Heart left ventricle (tissue), 13 donors: ENCODE results near the gene C16orf96.

ENCODE experiments used
- CTCF ChIP-seq, 12 donors: fragments of 200-600 bp; sonication (generic) in 4 of 12; IDR thresholded peaks; one replicate each; pipeline versions ENCODE4 v1.5.0 to v1.8.0; 2018 to 2022; ENCODE audit warnings: antibody characterized with exemption in 12 of 12, mild to moderate bottlenecking in 5 of 12
- POLR2A ChIP-seq, 2 donors: fragments of 450-650 bp; IDR thresholded peaks; one replicate each; pipeline ENCODE4 v1.6.1; 2017; ENCODE audit warnings: antibody characterized with exemption in 2 of 2, mild to moderate bottlenecking in 2 of 2, moderate library complexity in 2 of 2
- donor health status: ischemic (EF 13 %, LVEDD 7.1; RV severe dilation, severe dysfunction).
- donor health status: DM: no; HTN: yes; CAD: no.
- donor health status: DM: no; HTN: no; CAD: no.
- donor health status: ischemic (EF 25% LVEDD 6.9; RV normal size, moderate dysfunction).
- donor health status: ischemic (EF 25% LVEDD 5.7; RV mildly dilated, moderate dysfunction).
- donor health status: ischemic (EF 35%, LVEDD 5.7; RV mildly dilated, moderate dysfunction).
- donor health status: nonischemic (EF 11% LVEDD 7.7; RV severe dilation, severe dysfunction).
- donor health status: DM: yes; HTN: yes; CAD: no.
- donor health status: PGD.
- donor health status: ischemic (EF 29% LVEDD 5.4; RV normal size, mild dysfunction).
- donor health status: nonischemic (EF 23%, LVEDD 6.1; RV moderate dilation, normal function).

- TF ChIP-seq CTCF (IDR thresholded peaks at IDR 0.05) (no peak), POLR2A (IDR thresholded peaks at IDR 0.05) (no peak)
Measured at GRCh38 chr16:4597174-4597573, 41.0 kb downstream of the C16orf96 start.
